HepG2 (cell line): ENCODE data around the gene OR9A4.

ENCODE experiments used
- RAD21 ChIP-seq: fragments of 450-650 bp; formaldehyde crosslinking; IDR thresholded peaks from 2 replicates; pipeline ENCODE4 v1.5.0; 2020; ENCODE audit warnings: mild to moderate bottlenecking
- TF ChIP-seq, protein P1 (sequence below): sonication (generic); formaldehyde crosslinking; IDR thresholded peaks from 2 replicates; pipeline ENCODE4 v1.5.1; 2020; ENCODE audit warnings: mild to moderate bottlenecking, missing genetic modification reagents, borderline replicate concordance

DNA sequence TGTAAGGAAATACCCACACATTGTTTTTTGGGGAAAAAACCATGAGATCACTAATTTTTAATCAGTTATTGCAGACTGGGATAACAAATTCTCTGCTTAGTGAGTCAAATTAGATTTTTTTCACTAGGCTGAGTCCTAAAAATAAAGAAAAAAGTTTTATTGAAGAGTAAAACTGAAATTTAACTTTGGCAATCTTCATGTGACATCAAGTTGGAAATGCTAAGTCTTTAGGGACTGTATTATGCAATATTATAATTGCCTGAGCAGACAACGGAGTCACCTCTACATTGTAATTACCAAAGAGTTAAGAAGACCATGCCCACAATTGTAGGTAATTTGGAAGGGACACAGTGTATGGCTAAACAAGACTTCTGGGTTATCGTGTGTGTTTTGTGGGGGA is 32.8 kb downstream of the OR9A4 start:
- TF ChIP-seq, protein P1, sequence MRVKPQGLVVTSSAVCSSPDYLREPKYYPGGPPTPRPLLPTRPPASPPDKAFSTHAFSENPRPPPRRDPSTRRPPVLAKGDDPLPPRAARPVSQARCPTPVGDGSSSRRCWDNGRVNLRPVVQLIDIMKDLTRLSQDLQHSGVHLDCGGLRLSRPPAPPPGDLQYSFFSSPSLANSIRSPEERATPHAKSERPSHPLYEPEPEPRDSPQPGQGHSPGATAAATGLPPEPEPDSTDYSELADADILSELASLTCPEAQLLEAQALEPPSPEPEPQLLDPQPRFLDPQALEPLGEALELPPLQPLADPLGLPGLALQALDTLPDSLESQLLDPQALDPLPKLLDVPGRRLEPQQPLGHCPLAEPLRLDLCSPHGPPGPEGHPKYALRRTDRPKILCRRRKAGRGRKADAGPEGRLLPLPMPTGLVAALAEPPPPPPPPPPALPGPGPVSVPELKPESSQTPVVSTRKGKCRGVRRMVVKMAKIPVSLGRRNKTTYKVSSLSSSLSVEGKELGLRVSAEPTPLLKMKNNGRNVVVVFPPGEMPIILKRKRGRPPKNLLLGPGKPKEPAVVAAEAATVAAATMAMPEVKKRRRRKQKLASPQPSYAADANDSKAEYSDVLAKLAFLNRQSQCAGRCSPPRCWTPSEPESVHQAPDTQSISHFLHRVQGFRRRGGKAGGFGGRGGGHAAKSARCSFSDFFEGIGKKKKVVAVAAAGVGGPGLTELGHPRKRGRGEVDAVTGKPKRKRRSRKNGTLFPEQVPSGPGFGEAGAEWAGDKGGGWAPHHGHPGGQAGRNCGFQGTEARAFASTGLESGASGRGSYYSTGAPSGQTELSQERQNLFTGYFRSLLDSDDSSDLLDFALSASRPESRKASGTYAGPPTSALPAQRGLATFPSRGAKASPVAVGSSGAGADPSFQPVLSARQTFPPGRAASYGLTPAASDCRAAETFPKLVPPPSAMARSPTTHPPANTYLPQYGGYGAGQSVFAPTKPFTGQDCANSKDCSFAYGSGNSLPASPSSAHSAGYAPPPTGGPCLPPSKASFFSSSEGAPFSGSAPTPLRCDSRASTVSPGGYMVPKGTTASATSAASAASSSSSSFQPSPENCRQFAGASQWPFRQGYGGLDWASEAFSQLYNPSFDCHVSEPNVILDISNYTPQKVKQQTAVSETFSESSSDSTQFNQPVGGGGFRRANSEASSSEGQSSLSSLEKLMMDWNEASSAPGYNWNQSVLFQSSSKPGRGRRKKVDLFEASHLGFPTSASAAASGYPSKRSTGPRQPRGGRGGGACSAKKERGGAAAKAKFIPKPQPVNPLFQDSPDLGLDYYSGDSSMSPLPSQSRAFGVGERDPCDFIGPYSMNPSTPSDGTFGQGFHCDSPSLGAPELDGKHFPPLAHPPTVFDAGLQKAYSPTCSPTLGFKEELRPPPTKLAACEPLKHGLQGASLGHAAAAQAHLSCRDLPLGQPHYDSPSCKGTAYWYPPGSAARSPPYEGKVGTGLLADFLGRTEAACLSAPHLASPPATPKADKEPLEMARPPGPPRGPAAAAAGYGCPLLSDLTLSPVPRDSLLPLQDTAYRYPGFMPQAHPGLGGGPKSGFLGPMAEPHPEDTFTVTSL, result no peak
- TF ChIP-seq RAD21 (CRISPR knock-in tag), result no peak
